GM18520 (cell line): ENCODE results near the gene UBA7.
"Not testable (repeated sequence)": the region's sequence is repeated elsewhere in the genome, so short reads cannot be mapped to it uniquely, and the experiment has no call there.

Source experiments
- ATAC-seq: cut with Tn5 transposase; IDR thresholded peaks from one replicate; pipeline ENCODE4 v1.9.1; 2021; ENCODE audit not compliant: unreplicated experiment

UBA7 gene, protein sequence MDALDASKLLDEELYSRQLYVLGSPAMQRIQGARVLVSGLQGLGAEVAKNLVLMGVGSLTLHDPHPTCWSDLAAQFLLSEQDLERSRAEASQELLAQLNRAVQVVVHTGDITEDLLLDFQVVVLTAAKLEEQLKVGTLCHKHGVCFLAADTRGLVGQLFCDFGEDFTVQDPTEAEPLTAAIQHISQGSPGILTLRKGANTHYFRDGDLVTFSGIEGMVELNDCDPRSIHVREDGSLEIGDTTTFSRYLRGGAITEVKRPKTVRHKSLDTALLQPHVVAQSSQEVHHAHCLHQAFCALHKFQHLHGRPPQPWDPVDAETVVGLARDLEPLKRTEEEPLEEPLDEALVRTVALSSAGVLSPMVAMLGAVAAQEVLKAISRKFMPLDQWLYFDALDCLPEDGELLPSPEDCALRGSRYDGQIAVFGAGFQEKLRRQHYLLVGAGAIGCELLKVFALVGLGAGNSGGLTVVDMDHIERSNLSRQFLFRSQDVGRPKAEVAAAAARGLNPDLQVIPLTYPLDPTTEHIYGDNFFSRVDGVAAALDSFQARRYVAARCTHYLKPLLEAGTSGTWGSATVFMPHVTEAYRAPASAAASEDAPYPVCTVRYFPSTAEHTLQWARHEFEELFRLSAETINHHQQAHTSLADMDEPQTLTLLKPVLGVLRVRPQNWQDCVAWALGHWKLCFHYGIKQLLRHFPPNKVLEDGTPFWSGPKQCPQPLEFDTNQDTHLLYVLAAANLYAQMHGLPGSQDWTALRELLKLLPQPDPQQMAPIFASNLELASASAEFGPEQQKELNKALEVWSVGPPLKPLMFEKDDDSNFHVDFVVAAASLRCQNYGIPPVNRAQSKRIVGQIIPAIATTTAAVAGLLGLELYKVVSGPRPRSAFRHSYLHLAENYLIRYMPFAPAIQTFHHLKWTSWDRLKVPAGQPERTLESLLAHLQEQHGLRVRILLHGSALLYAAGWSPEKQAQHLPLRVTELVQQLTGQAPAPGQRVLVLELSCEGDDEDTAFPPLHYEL

DNA sequence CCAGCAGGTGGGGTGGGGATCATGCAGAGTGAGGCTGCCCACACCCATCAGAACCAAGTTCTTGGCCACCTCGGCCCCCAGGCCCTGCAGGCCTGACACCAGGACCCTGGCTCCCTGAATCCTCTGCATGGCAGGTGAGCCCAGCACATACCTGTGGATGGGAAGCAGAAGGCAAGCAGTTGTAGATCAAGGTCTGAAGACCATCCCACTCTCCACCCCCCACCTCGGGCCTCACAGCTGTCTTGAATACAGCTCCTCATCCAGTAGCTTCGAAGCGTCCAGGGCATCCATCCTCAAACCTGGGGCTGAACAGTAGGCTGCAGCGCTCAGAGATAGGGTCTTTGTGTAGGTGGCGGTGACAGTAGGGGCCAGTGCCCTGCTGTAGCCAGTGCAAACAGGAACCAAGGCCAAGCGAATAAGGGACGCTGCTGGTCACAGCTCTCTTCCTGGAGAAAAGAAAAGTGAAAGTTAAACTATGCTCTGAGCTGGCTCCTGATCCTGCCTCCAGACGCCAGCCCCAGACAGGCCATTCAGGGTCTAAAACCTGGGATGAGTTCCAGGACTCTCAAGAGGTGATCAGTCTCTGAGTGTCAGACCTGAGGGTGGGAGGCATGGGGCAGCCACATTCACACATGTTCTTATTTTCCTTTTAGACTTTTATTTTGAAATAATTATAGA is at the start of gene UBA7:
TSS of gene UBA7 (minus strand) at position 457 of the 678 bp plus-strand sequence. CDS start at position 291, 166 bp downstream.
- no peak for ATAC-seq

DNA sequence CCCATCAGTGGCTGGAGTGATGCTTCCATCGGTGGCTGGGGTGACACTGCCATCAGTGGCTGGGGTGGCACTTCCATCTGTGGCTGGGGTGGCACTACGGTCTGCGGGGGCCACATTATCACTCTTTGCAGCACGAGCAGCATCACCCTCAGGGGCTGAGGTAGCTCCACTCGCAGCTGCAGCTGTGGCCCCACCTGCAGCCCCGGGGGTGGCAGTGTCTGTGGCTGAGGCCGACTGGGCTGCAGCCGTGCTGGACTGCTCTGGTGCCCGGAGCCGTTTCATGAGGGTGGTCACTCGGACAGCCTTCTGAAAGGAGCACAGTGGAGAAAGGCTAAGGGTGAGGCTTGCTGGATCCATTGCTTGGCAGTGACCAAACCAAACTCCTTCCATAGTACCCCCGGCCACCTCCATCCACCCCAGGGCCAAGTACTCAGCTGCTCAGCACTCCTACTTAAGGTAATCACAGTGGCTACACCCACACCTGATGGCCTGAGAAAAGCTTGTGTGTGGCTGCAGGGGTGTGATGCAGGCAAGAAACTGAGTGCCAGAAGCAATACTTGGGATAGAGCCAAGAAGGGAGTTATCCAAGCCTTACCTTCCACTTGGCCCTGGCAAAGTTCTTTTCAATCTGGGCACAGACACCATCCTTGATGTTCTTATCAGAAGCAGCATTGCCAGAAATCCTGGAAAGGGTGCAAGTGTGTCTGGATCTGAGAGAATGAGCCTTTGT is 46.0 kb upstream of the UBA7 start:
- ATAC-seq = no peak

DNA sequence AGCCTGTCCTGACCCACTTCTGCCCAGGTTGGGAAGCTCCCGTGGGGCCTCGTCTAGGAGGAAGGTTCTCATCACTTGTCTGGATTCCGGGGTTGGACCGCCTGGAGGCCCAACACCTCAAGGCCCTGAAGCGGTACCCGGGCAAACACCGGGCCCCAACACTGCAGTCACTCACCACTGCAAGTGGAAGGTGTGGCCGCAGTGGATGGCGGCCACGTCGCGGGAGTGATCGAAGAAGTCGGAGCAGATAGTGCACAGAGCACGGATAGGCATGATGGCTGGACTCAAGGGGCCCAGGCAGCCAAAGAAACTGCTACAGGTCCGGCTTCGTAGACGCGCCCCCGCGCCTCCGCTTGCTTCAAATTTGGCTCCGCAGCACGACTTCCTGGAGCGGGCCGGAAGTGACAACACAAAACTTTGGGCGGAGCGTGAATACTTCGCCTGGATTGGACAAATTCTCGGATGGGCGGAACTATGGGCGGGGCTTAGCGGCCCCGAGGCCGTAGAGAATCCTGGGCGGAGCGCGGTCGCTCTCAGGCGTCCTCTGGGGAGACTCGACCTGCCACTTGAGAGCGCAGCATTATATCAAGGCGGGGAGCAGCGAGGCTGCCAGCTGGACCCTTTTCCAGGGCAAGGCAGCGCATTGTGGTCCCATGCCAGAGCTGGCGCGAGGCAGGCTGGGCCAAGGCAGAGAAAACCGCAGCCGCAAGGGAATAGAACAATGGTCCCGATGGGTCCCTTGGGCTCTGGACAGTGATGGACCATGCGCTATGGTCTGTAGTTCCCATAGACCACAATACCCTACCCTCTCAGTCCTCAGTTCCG is 42.6 kb upstream of the UBA7 start, which contains the start of gene TRAIP:
TSS of gene TRAIP (minus strand) at position 384 of the 825 bp plus-strand sequence. CDS start at position 273, 111 bp downstream.
- ATAC-seq = peak; percentile 86

DNA sequence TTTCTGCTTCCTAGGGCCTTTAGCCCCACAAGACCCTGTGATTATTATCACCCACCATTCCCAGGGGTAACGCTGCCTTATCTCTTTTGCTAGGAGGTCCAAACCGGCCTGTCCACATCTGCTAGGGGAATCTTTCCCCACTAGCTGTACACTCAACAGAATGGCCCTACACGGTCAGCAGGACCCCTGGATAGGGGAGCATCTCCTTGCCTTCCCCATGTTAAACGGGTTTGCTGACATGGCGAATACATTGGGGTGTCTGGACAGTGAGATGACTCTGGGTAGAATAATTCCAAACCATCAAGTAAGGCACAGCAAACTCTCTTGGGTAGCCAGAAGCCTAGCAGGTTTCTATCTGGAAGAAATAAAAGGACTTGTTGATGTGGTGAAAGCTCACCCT is 41.9 kb upstream of the UBA7 start:
- ATAC-seq = no peak

DNA sequence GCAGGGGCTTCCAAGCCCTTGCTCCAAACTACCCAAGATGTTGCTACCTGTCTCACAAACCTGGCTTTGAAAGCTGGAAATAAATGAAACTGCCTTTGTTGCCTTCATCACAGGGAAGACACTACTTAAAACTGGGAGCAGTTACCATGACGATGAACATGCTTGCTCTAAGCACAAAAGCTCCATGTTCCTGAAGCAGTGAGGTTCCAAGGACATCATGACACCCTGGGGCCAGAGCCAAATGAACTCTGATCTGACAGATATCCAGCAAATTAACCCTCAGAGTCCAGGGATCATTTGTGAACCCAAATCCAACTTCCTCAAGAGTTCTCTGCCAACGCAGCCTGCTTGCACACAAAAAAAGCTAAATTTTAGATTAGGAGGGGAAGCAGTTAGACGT is 31.9 kb upstream of the UBA7 start:
- no peak for ATAC-seq

DNA sequence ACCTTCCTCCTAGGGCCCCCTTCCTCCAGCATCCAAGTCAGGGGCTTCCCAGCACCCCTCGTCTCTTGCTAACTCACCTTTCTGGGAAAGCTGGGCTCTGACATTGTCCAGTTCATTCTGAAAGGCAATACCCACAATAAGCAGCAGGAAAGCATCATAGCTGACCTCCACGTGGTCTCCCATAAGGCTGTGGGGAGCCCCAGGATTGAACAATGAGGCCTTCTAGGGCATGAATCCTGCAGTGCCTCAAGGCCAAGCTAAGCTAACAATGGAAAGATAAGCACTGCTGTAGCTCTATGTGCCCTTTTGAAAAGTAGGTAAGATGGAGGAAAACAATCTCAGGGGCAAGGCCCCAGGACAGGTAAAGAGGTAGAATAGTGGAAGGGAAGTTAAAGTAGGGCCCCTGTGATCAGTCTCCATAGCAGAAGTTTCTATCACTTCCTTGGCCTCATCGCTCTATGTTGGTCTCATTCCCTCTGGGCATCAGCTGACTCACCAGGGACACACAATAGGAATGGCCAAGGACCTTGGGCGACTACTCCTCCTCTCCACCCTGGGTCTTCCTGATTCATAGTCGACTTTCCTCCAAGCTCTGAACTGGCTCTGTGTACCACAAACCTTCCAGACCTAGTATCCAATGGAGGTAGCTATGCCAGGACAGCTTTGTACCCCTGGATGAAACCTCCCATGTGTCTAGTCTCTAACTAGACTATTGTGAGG is 30.9 kb upstream of the UBA7 start:
- ATAC-seq = no peak

DNA sequence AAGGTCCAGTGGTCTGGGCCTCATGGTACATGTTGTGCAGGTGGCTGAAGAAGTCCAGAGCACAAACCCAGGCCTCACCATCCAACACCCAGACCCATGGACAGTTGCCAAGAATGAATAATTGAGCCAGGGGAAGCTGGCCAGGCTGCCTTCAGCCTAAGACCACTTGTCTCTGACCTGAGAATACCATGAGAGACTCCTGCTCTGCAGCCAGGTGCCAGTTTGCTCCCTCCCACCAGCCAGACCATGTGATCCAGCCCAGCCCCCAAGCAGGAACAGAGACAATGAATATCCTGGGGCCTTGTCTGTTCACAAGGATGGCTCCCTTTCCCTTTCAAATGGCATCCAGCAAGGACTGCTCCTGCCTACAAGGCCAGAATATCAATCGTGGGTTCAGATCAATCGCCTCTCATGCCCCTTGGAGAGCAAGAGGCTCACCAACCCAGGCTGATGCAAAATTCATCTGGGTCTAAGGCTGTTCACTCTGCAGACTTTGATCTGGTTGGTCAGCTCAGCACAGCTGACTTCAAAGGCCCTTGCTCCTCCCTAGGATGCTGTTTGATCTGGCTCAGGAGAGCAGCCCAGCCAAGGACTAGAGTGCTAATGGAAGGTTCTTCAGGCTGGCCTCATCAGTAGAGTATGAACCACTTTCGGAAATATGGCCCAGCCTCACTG is 29.2 kb upstream of the UBA7 start:
- no peak for ATAC-seq

DNA sequence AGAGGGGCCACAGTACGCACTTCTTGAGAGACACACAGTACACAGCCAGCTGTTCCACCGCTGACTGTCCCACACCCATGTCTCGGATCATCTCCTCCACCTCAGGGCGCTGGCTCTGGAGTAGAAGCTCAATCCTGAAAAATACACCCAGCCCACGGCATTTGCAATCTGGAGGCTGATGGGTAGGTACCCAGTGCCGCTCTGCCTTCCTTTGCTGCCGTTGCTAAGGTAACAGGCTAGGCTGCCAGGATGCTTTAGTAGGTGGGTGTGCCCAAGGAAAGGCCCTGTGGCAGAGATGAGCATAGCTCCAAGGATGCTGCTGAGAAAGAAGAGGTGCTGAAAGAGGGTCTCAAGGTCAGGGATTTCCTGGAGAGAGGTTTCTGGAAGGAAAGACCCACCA is 28.1 kb upstream of the UBA7 start:
- ATAC-seq = no peak

DNA sequence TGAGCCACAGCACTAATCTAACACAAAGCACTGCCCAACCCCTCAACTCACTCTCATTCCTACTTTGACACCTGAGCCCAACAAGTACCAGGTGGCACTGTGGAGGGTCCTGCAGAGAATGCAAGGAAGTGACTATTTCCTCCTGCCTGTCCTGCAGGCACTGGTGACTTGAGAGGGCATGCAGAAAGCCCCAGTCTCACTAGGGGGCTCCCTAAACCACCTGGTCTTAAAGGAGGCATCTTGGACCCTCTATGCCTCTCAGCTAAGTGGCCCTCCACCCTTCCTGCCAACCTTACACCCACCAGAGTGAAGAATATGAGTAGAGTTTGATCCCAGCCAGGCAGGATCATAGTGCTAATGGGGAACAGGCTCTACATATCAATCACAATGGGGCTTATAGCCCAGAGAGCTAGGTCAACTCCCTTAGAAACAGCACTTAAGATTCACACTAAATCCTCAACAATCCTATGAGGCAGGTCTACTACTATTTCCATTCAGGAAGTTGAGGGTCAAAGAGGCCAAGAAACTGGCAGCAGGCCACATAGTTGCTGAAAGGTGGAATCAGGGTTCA is 27.5 kb upstream of the UBA7 start:
- ATAC-seq = no peak

DNA sequence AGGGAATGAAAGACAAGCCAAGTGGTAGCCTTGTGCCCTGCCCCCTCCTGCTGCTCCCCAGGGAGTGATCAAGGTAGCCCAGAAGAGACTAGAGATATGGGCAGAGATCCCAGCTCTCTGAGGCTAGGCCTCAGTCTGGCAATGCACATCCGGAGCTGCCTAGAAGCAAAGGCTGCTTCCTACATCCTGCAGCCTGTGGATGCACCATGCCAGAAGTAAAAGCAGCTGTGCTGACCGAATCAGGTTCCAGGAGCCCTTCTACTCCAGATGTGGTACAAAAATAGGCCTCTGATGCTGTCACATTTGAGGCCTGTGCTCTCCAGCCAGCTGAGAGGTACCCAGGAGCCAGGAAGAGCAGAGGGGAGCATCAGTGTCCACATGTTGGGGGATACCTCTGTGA is 26.6 kb upstream of the UBA7 start:
- ATAC-seq = no peak

DNA sequence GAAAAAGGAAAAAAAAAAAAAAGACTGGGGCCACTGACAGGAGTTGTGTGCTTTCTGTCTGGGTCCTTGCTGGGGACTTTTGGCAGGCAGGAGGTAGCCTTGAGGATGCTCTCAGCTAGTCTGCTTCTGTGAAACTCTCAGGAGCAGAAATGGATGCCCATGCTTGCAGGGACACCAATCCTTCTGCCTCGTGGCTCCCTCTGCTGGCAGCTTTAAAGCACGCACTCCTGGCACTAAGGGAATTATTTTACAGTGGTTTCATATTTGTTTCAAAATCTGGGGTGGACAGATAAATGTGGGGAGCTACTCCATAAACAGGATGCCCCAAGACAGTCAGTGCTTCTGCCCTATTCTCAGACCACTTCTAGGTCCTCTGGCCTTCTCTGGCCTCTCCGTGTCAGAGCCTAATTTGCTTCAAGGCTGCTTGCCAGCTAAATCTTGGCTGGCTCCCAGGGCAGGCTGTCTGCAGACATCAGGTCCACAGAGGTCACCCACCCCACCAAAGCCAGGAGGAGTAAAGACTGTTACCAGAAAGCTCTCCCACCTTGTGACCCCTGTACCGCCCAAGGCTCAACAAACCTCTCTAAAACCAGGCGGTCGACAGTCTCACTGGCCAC is 25.5 kb upstream of the UBA7 start:
- no peak for ATAC-seq

DNA sequence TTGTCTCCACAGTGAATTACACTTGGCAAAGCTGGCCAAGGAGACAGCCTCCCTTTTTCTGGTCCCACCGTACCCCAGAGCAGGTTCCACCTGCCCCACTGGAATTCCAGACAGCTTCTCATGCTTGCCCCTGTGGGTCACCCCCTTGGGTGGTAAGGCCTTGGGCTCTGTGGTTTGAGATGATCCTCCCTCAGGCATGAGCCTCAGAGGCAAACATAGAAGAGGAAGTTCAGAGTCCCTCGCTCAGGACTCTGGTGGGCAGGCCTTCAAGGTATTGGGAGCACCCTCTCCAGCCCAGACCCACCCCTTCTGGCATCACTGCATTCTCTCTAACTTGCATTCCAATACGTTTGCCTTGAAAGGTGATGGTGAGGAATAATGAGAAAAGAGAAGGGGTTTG is 17.6 kb upstream of the UBA7 start:
- no peak for ATAC-seq

DNA sequence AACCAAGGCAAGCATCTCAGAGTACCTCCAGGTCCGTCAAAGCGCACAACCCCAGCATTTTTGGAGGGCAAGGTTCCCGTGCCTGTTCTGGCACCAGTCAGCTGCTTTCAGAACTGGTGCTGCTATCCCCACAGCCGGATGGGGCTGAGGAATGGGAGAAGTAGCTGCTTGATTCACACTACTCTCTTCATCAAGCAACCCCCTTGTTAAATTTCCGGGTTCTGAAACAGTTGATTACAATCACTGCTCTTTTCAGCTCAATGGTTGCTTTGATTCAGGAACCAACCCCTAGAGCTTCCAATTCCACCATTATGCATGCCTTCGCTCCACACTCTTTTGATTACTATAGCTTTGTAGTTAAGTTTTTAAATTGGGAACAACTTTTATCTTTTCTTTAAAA is 12.3 kb upstream of the UBA7 start:
- no peak for ATAC-seq

DNA sequence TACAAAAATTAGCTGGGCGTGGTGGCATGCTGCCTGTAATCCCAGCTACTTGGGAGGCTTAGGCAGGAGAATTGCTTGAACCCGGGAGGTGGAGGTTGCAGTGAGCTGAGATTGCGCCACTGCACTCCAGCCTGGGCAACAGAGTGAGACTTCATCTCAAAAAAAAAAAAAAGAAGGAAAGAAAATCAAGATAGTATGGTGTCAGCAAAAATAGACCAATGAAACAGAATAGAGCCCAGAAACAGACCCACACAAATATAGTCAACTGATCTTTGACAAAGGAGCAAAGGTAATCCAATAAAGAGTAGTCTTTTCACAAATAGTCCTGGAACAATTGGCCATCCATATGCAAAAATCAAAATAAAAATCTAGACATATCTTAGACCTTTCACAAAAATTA is 9.4 kb upstream of the UBA7 start:
- not testable (repeated sequence) for ATAC-seq

DNA sequence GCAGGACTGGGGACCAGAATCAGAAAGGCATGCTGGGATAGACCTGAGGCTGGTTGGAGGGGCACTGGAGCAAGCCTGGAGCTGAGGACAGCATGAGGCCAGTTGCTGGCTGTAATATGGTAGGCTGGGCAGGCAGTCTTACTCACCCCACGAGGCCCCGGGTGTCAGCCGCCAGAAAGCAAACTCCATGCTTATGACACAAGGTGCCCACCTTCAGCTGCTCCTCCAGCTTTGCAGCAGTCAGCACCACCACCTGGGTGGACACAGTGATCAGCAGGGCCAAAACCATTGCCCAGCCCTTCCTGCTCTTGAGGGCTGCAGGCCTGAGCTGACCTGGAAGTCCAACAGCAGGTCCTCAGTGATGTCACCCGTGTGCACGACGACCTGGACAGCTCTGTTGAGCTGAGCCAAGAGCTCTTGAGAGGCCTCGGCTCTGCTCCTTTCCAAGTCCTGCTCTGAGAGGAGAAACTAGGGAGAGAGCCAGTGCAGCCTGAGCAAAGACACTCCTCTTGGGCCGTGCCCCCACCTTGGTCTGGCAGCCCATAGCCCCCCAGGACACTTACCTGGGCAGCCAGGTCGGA is 747 bp downstream of the UBA7 start:
- ATAC-seq = no peak

DNA sequence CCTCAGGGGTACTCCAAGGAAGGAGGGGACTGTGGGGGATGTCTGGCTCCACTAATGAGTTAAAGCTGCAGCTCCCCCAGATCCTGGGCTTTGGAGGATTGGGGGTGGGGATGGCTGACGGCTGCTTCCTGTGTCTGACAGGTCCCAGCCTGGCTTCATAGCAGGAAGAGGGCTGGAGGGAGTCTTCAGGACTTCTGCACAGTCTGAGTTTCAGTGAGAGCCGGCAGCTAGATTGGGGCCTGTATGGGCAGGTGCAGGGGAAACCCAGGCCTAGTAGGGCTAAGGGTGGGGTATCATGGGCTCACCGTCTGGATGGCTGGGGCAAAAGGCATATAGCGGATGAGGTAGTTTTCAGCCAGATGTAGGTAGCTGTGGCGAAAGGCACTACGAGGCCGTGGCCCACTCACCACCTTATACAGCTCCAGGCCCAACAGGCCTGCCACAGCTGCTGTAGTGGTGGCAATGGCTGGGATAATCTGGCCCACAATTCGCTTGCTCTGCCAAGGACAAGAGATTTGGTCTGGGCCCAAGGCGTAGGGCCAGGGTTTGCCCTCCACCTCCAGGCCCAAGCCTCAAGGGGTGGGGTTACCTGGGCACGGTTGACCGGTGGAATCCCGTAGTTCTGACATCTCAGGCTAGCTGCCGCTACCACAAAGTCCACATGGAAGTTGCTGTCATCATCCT is 6.2 kb downstream of the UBA7 start:
- no peak for ATAC-seq

DNA sequence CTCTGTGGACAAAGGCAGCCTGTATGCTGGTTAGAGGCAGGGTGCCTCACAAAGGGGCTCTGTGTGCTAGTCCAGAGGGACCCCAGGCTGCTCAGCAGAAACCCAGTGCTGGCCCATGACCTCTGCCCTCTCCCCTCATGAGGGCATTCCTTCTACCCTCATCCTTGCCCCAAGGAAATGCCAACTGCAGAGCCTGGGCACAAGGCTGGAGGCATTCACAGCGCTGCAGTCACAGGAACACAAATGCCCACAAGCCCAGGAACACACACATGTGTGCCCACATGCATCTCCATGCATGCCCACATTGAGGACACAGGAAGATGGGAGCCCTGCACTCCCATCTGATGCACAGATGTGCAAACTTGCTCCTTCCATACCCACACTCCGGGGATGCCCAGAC is 6.9 kb downstream of the UBA7 start:
- ATAC-seq = no peak
